ENCODE results near the gene PGM2.
A peak's percentile ranks its signal among the peaks of the same experiment; 100 is the strongest.
"Not testable (repeated sequence)": the region's sequence is repeated elsewhere in the genome, so short reads cannot be mapped to it uniquely, and the experiment has no call there.

The PGM2 gene

GRCh38 chr4:37786267-37786666 lies 40.2 kb upstream of the PGM2 start:
- no CpG with 5 or more reads among the region's 2 CpGs for WGBS, 2 donors (ENCODE audit: extremely low coverage in 2 of 2, insufficient read length in 2 of 2, insufficient replicate concordance in 1 of 2)

GRCh38 chr4:37787883-37788460 lies 38.5 kb upstream of the PGM2 start:
- not testable (repeated sequence) for H3K4ac ChIP-seq (ENCODE audit: low read length); H4K91ac ChIP-seq (ENCODE audit: low read depth, low read length, poor library complexity); H3K79me1 ChIP-seq (ENCODE audit: low read depth, low read length); H2AFZ ChIP-seq (ENCODE audit: low read length); H2BK15ac ChIP-seq (ENCODE audit: low read length); H4K8ac ChIP-seq (ENCODE audit: low read depth, low read length); H3K4me3 ChIP-seq (ENCODE audit: low read length in 2 of 2); H2BK120ac ChIP-seq (ENCODE audit: low read depth, low read length); H3K23ac ChIP-seq (ENCODE audit: low read depth, low read length, poor library complexity); H3K14ac ChIP-seq (ENCODE audit: low read length); H2AK5ac ChIP-seq (ENCODE audit: low read depth, low read length); H3K4me1 ChIP-seq (ENCODE audit: control insufficient read depth in 2 of 2, insufficient read depth in 1 of 2, low read depth in 1 of 2, low read length in 2 of 2); H3K27me3 ChIP-seq (ENCODE audit: control insufficient read depth in 3 of 3, insufficient read depth in 3 of 3, low read depth in 1 of 3, low read length in 3 of 3); H2BK12ac ChIP-seq (ENCODE audit: low read length); H3K27ac ChIP-seq (replicated peaks; ENCODE audit: low read length); DNase-seq (ENCODE audit: low spot score); H3K9ac ChIP-seq (ENCODE audit: low read depth, low read length, poor library complexity); H3K4me2 ChIP-seq (ENCODE audit: insufficient read depth, low read length, poor library complexity, severe bottlenecking); H3K18ac ChIP-seq (ENCODE audit: low read length); H2BK5ac ChIP-seq (ENCODE audit: low read length); H3K9me3 ChIP-seq (replicated peaks in 1 of 2; ENCODE audit: control insufficient read depth in 2 of 2, insufficient read depth in 1 of 2, low read depth in 1 of 2, low read length in 2 of 2); H3K36me3 ChIP-seq (replicated peaks in 1 of 2; ENCODE audit: control insufficient read depth in 2 of 2, insufficient read depth in 2 of 2, low read length in 2 of 2)
- no CpG with 5 or more reads among the region's 3 CpGs for WGBS, 2 donors (ENCODE audit: extremely low coverage in 2 of 2, insufficient read length in 2 of 2, insufficient replicate concordance in 1 of 2)

More at GRCh38 chr4:37786267-37786666, 40.2 kb upstream of the PGM2 start:
- not testable (repeated sequence) for H3K4me2 ChIP-seq (ENCODE audit: insufficient read depth, low read length, poor library complexity, severe bottlenecking); H2AK5ac ChIP-seq (ENCODE audit: low read depth, low read length); H3K4me1 ChIP-seq (ENCODE audit: control insufficient read depth in 2 of 2, insufficient read depth in 1 of 2, low read depth in 1 of 2, low read length in 2 of 2); H2BK12ac ChIP-seq (ENCODE audit: low read length); H3K27ac ChIP-seq (replicated peaks; ENCODE audit: low read length); H4K91ac ChIP-seq (ENCODE audit: low read depth, low read length, poor library complexity); H3K9me3 ChIP-seq (replicated peaks in 1 of 2; ENCODE audit: control insufficient read depth in 2 of 2, insufficient read depth in 1 of 2, low read depth in 1 of 2, low read length in 2 of 2); H2AFZ ChIP-seq (ENCODE audit: low read length); H3K18ac ChIP-seq (ENCODE audit: low read length); H3K23ac ChIP-seq (ENCODE audit: low read depth, low read length, poor library complexity); H3K14ac ChIP-seq (ENCODE audit: low read length); H2BK5ac ChIP-seq (ENCODE audit: low read length); H3K4ac ChIP-seq (ENCODE audit: low read length); H3K27me3 ChIP-seq (ENCODE audit: control insufficient read depth in 3 of 3, insufficient read depth in 3 of 3, low read depth in 1 of 3, low read length in 3 of 3); H3K79me1 ChIP-seq (ENCODE audit: low read depth, low read length); DNase-seq (ENCODE audit: low spot score); H3K9ac ChIP-seq (ENCODE audit: low read depth, low read length, poor library complexity); H4K8ac ChIP-seq (ENCODE audit: low read depth, low read length); H2BK15ac ChIP-seq (ENCODE audit: low read length); H3K4me3 ChIP-seq (ENCODE audit: low read length in 2 of 2); H2BK120ac ChIP-seq (ENCODE audit: low read depth, low read length); H3K36me3 ChIP-seq (replicated peaks in 1 of 2; ENCODE audit: control insufficient read depth in 2 of 2, insufficient read depth in 2 of 2, low read length in 2 of 2)

GRCh38 chr4:37788819-37789218 lies 37.7 kb upstream of the PGM2 start:
- H2BK120ac ChIP-seq (ENCODE audit: low read depth, low read length) = no peak overlapping the region
- H3K18ac ChIP-seq (ENCODE audit: low read length) = peak overlapping the region; percentile 24
- H2AK5ac ChIP-seq (ENCODE audit: low read depth, low read length) = no peak overlapping the region
- no peak overlapping the region for H3K27ac ChIP-seq (replicated peaks; ENCODE audit: low read length)
- H2BK5ac ChIP-seq (ENCODE audit: low read length) = no peak overlapping the region
- H3K36me3 ChIP-seq (replicated peaks in 1 of 2; ENCODE audit: control insufficient read depth in 2 of 2, insufficient read depth in 2 of 2, low read length in 2 of 2) = no peaks in the 10 kb centered on the region
- H2BK15ac ChIP-seq (ENCODE audit: low read length) = no peak overlapping the region
- H3K4me2 ChIP-seq (ENCODE audit: insufficient read depth, low read length, poor library complexity, severe bottlenecking) = no peak overlapping the region
- H3K4ac ChIP-seq (ENCODE audit: low read length) = no peak overlapping the region
- H2AFZ ChIP-seq (ENCODE audit: low read length) = no peak overlapping the region
- no peaks in the 10 kb centered on the region for H3K27me3 ChIP-seq (ENCODE audit: control insufficient read depth in 3 of 3, insufficient read depth in 3 of 3, low read depth in 1 of 3, low read length in 3 of 3)
- no peak for DNase-seq (ENCODE audit: low spot score)
- H4K91ac ChIP-seq (ENCODE audit: low read depth, low read length, poor library complexity) = no peak overlapping the region
- no peaks in the 10 kb centered on the region for H3K79me1 ChIP-seq (ENCODE audit: low read depth, low read length)
- no peak overlapping the region for H2BK12ac ChIP-seq (ENCODE audit: low read length)
- H3K23ac ChIP-seq (ENCODE audit: low read depth, low read length, poor library complexity) = no peak overlapping the region
- no CpG with 5 or more reads among the region's 4 CpGs for WGBS, 2 donors (ENCODE audit: extremely low coverage in 2 of 2, insufficient read length in 2 of 2, insufficient replicate concordance in 1 of 2)
- H3K9ac ChIP-seq (ENCODE audit: low read depth, low read length, poor library complexity) = no peak overlapping the region
- peaks cover 0 to 4% of the 10 kb centered on the region in 2 donors for H3K4me1 ChIP-seq (ENCODE audit: control insufficient read depth in 2 of 2, insufficient read depth in 1 of 2, low read depth in 1 of 2, low read length in 2 of 2)
- no peak overlapping the region for H4K8ac ChIP-seq (ENCODE audit: low read depth, low read length)
- no peak overlapping the region for H3K4me3 ChIP-seq (ENCODE audit: low read length in 2 of 2)
- H3K14ac ChIP-seq (ENCODE audit: low read length) = no peak overlapping the region
- H3K9me3 ChIP-seq (replicated peaks in 1 of 2; ENCODE audit: control insufficient read depth in 2 of 2, insufficient read depth in 1 of 2, low read depth in 1 of 2, low read length in 2 of 2) = peaks cover 0 to 3% of the 10 kb centered on the region in 2 donors

- no peak overlapping the region for H3K9ac ChIP-seq (ENCODE audit: low read depth, low read length, poor library complexity)
These were observed 34.2 kb upstream of the PGM2 start for GRCh38 chr4:37792241-37792640.

More at GRCh38 chr4:37792241-37792640, 34.2 kb upstream of the PGM2 start:
- H3K36me3 ChIP-seq (replicated peaks in 1 of 2; ENCODE audit: control insufficient read depth in 2 of 2, insufficient read depth in 2 of 2, low read length in 2 of 2) = no peaks in the 10 kb centered on the region
- peaks cover 0 to 3% (median 0%) of the 10 kb centered on the region in 3 experiments for H3K27me3 ChIP-seq (ENCODE audit: control insufficient read depth in 3 of 3, insufficient read depth in 3 of 3, low read depth in 1 of 3, low read length in 3 of 3)
- peaks cover 0 to 3% of the 10 kb centered on the region in 2 donors for H3K9me3 ChIP-seq (replicated peaks in 1 of 2; ENCODE audit: control insufficient read depth in 2 of 2, insufficient read depth in 1 of 2, low read depth in 1 of 2, low read length in 2 of 2)
- H3K79me1 ChIP-seq (ENCODE audit: low read depth, low read length) = no peaks in the 10 kb centered on the region
- H2BK5ac ChIP-seq (ENCODE audit: low read length) = no peak overlapping the region
- H2AK5ac ChIP-seq (ENCODE audit: low read depth, low read length) = no peak overlapping the region
- no peak overlapping the region for H3K4me3 ChIP-seq (ENCODE audit: low read length in 2 of 2)
- no peak overlapping the region for H3K4me2 ChIP-seq (ENCODE audit: insufficient read depth, low read length, poor library complexity, severe bottlenecking)
- H3K14ac ChIP-seq (ENCODE audit: low read length) = no peak overlapping the region
- no peak overlapping the region for H3K18ac ChIP-seq (ENCODE audit: low read length)
- H3K4me1 ChIP-seq (ENCODE audit: control insufficient read depth in 2 of 2, insufficient read depth in 1 of 2, low read depth in 1 of 2, low read length in 2 of 2) = no peaks in the 10 kb centered on the region
- no peak overlapping the region for H2BK15ac ChIP-seq (ENCODE audit: low read length)
- H2BK120ac ChIP-seq (ENCODE audit: low read depth, low read length) = no peak overlapping the region
- H3K4ac ChIP-seq (ENCODE audit: low read length) = no peak overlapping the region
- H4K91ac ChIP-seq (ENCODE audit: low read depth, low read length, poor library complexity) = no peak overlapping the region
- H2AFZ ChIP-seq (ENCODE audit: low read length) = no peak overlapping the region
- no peak overlapping the region for H3K23ac ChIP-seq (ENCODE audit: low read depth, low read length, poor library complexity)
- no peak overlapping the region for H4K8ac ChIP-seq (ENCODE audit: low read depth, low read length)
- no peak overlapping the region for H2BK12ac ChIP-seq (ENCODE audit: low read length)
- no peak for DNase-seq (ENCODE audit: low spot score)
- H3K27ac ChIP-seq (replicated peaks; ENCODE audit: low read length) = no peak overlapping the region
- WGBS, 2 donors (ENCODE audit: extremely low coverage in 2 of 2, insufficient read length in 2 of 2, insufficient replicate concordance in 1 of 2) = no CpG with 5 or more reads among the region's 1 CpG

Data from neuronal stem cell (in vitro differentiated cells).